Non-pigmented ciliary epithelial cell (primary cell): ENCODE results near the gene PRM1.

Source experiments
- DNase-seq: peaks from one replicate; pipeline ENCODE4 v3.0.0-alpha.2; 2010; ENCODE audit warnings: low read depth

Gene PRM1

GRCh38 chr16:11272921-11273720 lies 8.0 kb downstream of the PRM1 start, which contains the start of gene PRM3:
PRM3 (minus strand) TSS chr16:11273629; CDS start chr16:11273595, 34 bp downstream.
- DNase-seq = no peak

GRCh38 chr16:11272484-11272883 lies 8.6 kb downstream of the PRM1 start:
- DNase-seq = no peak

GRCh38 chr16:11271610-11272009 lies 9.5 kb downstream of the PRM1 start:
- DNase-seq = no peak

- no peak for DNase-seq
Observed at GRCh38 chr16:11270602-11271162, 10.4 kb downstream of the PRM1 start.

GRCh38 chr16:11268921-11269375 lies 12.2 kb downstream of the PRM1 start, which contains the start of gene TNP2:
TNP2 (minus strand) TSS chr16:11269325; CDS start chr16:11269262, 63 bp downstream.
- DNase-seq = no peak

- no peak for DNase-seq
Observed at GRCh38 chr16:11265124-11265523, 16.0 kb downstream of the PRM1 start.

- DNase-seq = no peak
Observed at GRCh38 chr16:11264155-11264832, 16.8 kb downstream of the PRM1 start.

- no peak for DNase-seq
Observed at GRCh38 chr16:11263737-11264136, 17.4 kb downstream of the PRM1 start.

GRCh38 chr16:11262915-11263314 lies 18.2 kb downstream of the PRM1 start:
- no peak for DNase-seq

- no peak for DNase-seq
Observed at GRCh38 chr16:11260596-11260966, 20.5 kb downstream of the PRM1 start.

- no peak for DNase-seq
Observed at GRCh38 chr16:11259655-11260595, 21.2 kb downstream of the PRM1 start.

- DNase-seq = no peak
Observed at GRCh38 chr16:11258553-11259492, 22.3 kb downstream of the PRM1 start.

- DNase-seq = peak; percentile 50
Observed at GRCh38 chr16:11257131-11257938, 23.8 kb downstream of the PRM1 start.

GRCh38 chr16:11256661-11257130 lies 24.4 kb downstream of the PRM1 start:
- DNase-seq = no peak

- peak; percentile 31 for DNase-seq
Observed at GRCh38 chr16:11255737-11256660, 25.1 kb downstream of the PRM1 start, which contains the start of gene SOCS1. SOCS1 (minus strand) TSS chr16:11256204; CDS start chr16:11255478, 726 bp downstream.

GRCh38 chr16:11254913-11255736 lies 26.0 kb downstream of the PRM1 start:
- DNase-seq = no peak
